Transverse colon (tissue), 4 donors: ENCODE data around the gene PIAS1. TPM values are rescaled to one million over a fixed set of nuclear protein-coding genes. Genes with fewer than 3 reads are reported as not detected.

Experiments used
- DNase-seq: peaks from one replicate; pipeline ENCODE4 v3.0.0-alpha.2; 2019
- H3K27ac ChIP-seq, 4 donors: fragments of 200-600 bp; sonication (generic); 2 replicates each; pipeline ENCODE4 v1.5.1; 2016 to 2018; ENCODE audit warnings: inconsistent platforms in 4 of 4
- H3K27me3 ChIP-seq: fragments of 200-600 bp; sonication (generic); 2 replicates; pipeline ENCODE4 v1.5.1; 2017; ENCODE audit warnings: inconsistent platforms
- H3K36me3 ChIP-seq, 4 donors: fragments of 200-600 bp; sonication (generic); 2 replicates each; pipeline ENCODE4 v1.5.1; 2017 to 2019; ENCODE audit warnings: inconsistent platforms in 4 of 4
- H3K4me1 ChIP-seq, 4 donors: fragments of 200-600 bp; sonication (generic); 2 replicates each; pipeline ENCODE4 v1.5.1; 2017 to 2020; ENCODE audit warnings: inconsistent platforms in 4 of 4
- H3K4me3 ChIP-seq, 4 donors: fragments of 200-600 bp; sonication (generic); 1 replicate in 1 of 4; 2 replicates in 3 of 4; pipeline versions ENCODE4 v1.5.1 to v1.6.1; 2017 to 2019; ENCODE audit warnings: inconsistent platforms in 4 of 4
- H3K9me3 ChIP-seq, 2 donors: fragments of 200-600 bp; sonication (generic); 2 replicates each; pipeline ENCODE4 v1.5.1; 2017 to 2019; ENCODE audit warnings: inconsistent platforms in 2 of 2
- EP300 ChIP-seq: sonication (generic); formaldehyde crosslinking; IDR thresholded peaks from one replicate; pipeline ENCODE4 v1.6.1; 2017; ENCODE audit warnings: antibody characterized with exemption, low read depth
- POLR2A ChIP-seq: fragments of 450-650 bp; IDR thresholded peaks from one replicate; pipeline ENCODE4 v1.6.1; 2016; ENCODE audit warnings: antibody characterized with exemption, mild to moderate bottlenecking, moderate library complexity
- POLR2AphosphoS5 ChIP-seq, 3 donors: sonication (generic); formaldehyde crosslinking; IDR thresholded peaks; one replicate each; pipeline ENCODE4 v1.6.1; 2016; ENCODE audit warnings: antibody characterized with exemption in 3 of 3
- WGBS, 2 donors: methylation state at CpG; one replicate each; pipeline ENCODE4 v1.1.5; 2018; ENCODE audit warnings: low coverage in 1 of 2; 5-methylcytosine and 5-hydroxymethylcytosine counted together
- in situ Hi-C, 4 donors: fragments of 200-750 bp; cut with MboI; loops; one replicate each; pipeline versions ENCODE4 v1.15.0 to v1.15.1; 2017; ENCODE audit warnings: low sequenced_read_pairs in 3 of 4, low pct_ligation_motif_present in 1 of 4, low pct_unique_long_range_greater_than_20kb in 1 of 4
- intact Hi-C: fragments of 100-400 bp; cut with DNase I; formaldehyde crosslinking; loops from one replicate; pipeline ENCODE4 v1.15.1; 2023; ENCODE audit warnings: low total_unique reads
- total RNA-seq, 4 donors: library from RNA; depleted of rRNA; stranded (reverse); fragments of >200 nt; gene quantifications; one replicate each; pipeline ENCODE4 v1.1.0, GENCODE V29; 2016
- TF ChIP-seq, protein P1 (sequence below), 5 experiments: fragments of 200-600 bp in 3 of 5; fragments of 450-650 bp in 2 of 5; sonication (generic) in 3 of 5; IDR thresholded peaks; 1 replicate in 2 of 5; 2 replicates in 3 of 5; pipeline ENCODE4 v1.5.1; 2016 to 2017; ENCODE audit warnings: antibody characterized with exemption in 5 of 5, inconsistent platforms in 3 of 5, mild to moderate bottlenecking in 2 of 5, moderate library complexity in 1 of 5

Gene PIAS1
- total RNA-seq, 4 donors from 2014 or later, result 34.0 to 141 (median 55.4) TPM

DNA sequence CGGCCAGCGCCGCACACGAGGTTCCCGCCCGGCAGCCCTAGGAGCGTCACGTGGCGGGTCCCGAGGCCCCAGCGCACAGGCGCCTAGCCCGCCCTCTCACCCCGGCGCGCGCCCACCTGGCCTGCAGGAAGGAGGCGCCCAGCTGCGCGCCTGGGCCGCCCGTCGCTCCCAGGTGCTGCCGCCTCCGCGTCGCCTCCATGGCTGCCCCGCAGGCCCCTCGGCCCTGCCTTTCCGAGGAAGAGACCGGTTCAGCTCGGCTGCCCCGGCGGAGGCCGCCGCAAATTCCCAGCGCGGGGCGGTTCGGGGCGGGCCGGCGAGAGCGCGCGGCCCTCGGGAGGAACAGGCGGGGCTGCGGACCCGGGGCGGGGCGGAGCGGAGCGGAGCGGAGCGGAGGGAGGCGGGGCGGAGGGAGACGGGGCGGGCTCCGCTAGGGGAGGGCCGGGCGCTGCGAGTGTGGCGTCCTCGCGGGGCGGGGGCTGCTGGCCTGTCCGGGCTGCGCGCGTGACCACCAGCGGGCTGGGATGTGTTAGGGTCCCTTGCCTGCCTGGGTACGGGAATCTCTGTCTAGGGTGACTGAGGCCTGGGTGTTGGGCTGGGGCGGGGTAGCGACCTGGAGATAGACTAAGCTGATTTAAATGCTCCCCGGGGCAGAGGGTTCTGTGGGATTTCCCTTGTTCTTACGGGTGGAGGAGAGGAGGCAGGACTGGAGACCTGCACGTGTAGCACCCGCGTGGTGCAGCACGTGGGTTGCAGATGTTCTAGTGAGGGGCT, 175.5 kb downstream of the PIAS1 start, which contains the start of gene CLN6:
TSS of gene CLN6 (minus strand) at position 343 of the 771 bp plus-strand sequence. CDS start at position 199, 144 bp downstream.
- no peaks in the 10 kb centered on the region for H3K27me3 ChIP-seq
- no peaks in the 10 kb centered on the region for H3K36me3 ChIP-seq
- TF ChIP-seq, protein P1, sequence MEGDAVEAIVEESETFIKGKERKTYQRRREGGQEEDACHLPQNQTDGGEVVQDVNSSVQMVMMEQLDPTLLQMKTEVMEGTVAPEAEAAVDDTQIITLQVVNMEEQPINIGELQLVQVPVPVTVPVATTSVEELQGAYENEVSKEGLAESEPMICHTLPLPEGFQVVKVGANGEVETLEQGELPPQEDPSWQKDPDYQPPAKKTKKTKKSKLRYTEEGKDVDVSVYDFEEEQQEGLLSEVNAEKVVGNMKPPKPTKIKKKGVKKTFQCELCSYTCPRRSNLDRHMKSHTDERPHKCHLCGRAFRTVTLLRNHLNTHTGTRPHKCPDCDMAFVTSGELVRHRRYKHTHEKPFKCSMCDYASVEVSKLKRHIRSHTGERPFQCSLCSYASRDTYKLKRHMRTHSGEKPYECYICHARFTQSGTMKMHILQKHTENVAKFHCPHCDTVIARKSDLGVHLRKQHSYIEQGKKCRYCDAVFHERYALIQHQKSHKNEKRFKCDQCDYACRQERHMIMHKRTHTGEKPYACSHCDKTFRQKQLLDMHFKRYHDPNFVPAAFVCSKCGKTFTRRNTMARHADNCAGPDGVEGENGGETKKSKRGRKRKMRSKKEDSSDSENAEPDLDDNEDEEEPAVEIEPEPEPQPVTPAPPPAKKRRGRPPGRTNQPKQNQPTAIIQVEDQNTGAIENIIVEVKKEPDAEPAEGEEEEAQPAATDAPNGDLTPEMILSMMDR (IDR thresholded peaks at IDR 0.05), result no peak
- TF ChIP-seq EP300, result no peak
- TF ChIP-seq POLR2AphosphoS5 (IDR thresholded peaks at IDR 0.05), result peak in 2 of 3 donors; percentile 38 to 56
- peak; percentile 41 for TF ChIP-seq POLR2A
- H3K4me3 ChIP-seq, result peak within 1 kb of the TSS; percentile 88 to 98 (median 91)
- peaks cover 7 to 43% (median 20%) of the 10 kb centered on the region in 4 donors for H3K4me1 ChIP-seq
- H3K27ac ChIP-seq, result peak within 1 kb of the TSS; percentile 91 to 93 (median 92)
- in situ Hi-C loops (loop anchor here in 1 of 4 donors (25.0 kb wide), 1 partner anchor 158 kb away; no protein-coding TSS in a partner anchor), intact Hi-C loops (no loop called here)
- 0% methylated on average over 6 of the region's 82 CpGs; no CpG with 5 or more reads in 1 of the 2 donors for WGBS, 2 donors
- peak; percentile 87 for DNase-seq
- no peaks in the 10 kb centered on the region for H3K9me3 ChIP-seq

DNA sequence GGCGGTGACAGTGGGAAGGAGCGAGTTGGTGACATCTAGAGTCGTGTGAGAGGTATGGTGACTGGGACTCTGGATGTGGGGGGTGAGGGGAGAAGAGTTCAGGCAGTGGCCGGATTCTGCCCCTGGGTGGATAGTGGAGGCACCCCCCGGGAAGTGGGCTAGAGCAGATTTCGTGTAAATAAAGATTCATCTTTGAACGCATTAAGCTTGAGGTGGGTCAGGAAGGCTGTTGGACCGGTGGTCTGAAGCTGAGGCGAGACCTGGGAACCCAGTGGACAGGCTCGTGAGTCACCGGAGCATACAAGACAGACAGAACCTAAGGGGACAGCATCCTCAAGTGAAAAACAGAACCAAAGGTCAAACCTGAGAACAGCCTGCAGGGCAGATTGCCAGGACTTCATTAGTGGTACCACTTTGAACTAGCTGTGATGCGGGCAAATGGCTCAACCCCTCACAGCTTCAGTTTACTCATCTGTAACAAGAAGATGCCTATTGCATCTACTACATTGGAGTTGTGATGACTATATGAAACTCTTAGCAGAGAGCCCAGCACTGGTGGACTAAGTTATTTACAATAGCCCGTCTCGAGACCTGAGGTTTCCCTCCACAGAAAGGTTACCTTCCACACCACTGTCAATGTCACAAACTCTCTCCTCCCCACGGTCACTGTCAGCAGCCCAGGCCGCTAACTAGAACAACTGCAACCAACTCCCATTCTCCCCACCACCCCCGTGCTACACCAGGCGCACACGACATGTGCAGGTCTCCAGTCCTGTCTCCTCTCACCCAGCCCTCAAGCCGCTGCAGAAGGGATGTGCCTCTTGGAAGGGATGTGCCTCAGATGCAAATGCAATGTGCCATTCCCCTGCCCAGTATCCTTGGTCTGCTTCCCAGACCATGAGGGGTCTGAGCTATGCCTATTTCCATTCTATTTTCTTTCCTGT, 176.3 kb downstream of the PIAS1 start:
- TF ChIP-seq POLR2A (no peak), POLR2AphosphoS5 (IDR thresholded peaks at IDR 0.05) (no peak), EP300 (no peak)
- TF ChIP-seq, protein P1 (IDR thresholded peaks at IDR 0.05), result no peak
- Histone ChIP-seq H3K4me1 (peaks cover 7 to 43% (median 20%) of the 10 kb centered on the region in 4 donors), H3K36me3 (no peaks in the 10 kb centered on the region), H3K27ac (peak overlapping the region; percentile 91 to 93 (median 92)), H3K27me3 (no peaks in the 10 kb centered on the region), H3K9me3 (no peaks in the 10 kb centered on the region), H3K4me3 (peak overlapping the region; percentile 49 to 98 (median 90))
- DNase-seq, result peak; percentile 30
- intact Hi-C loops (no loop called here), in situ Hi-C loops (loop anchor here in 1 of 4 donors (25.0 kb wide), 1 partner anchor 157 kb away; no protein-coding TSS in a partner anchor)
- WGBS, 2 donors, result 12 to 56% methylated on average over 5 to 20 of the region's 20 CpGs

- 80 to 82% methylated on average over 2 to 9 of the region's 9 CpGs for WGBS, 2 donors
- intact Hi-C loops, result no loop called here
- Histone ChIP-seq H3K9me3 (no peaks in the 10 kb centered on the region), H3K27me3 (no peaks in the 10 kb centered on the region), H3K4me3 (no peak overlapping the region), H3K36me3 (no peaks in the 10 kb centered on the region), H3K27ac (no peak overlapping the region), H3K4me1 (peaks cover 7 to 43% (median 20%) of the 10 kb centered on the region in 4 donors)
- TF ChIP-seq, protein P1 (IDR thresholded peaks at IDR 0.05), result no peak
- TF ChIP-seq POLR2AphosphoS5 (IDR thresholded peaks at IDR 0.05), result no peak
- no peak for TF ChIP-seq POLR2A
- no peak for TF ChIP-seq EP300
- DNase-seq, result no peak
- in situ Hi-C loops, result loop anchor here in 1 of 4 donors (25.0 kb wide), 1 partner anchor 156 kb away; no protein-coding TSS in a partner anchor
Measured at GRCh38 chr15:68231102-68231818, 177.1 kb downstream of the PIAS1 start.
